Stimulated activated CD8-positive, alpha-beta memory T cell treated with anti-CD3 and anti-CD28 coated beads, Interleukin-2, amount 100 ng/mL, for 1 hour (primary cell): ENCODE results near the gene CHST9.
"Not testable (repeated sequence)": the region's sequence is repeated elsewhere in the genome, so short reads cannot be mapped to it uniquely, and the experiment has no call there.

Experiments
- DNase-seq, 2 donors: peaks; one replicate each; pipeline ENCODE4 v3.0.0-alpha.2; 2020; ENCODE audit warnings: low read depth in 2 of 2

Gene CHST9

GRCh38 chr18:27171993-27172392 is 13.1 kb downstream of the CHST9 start:
- no peak for DNase-seq

- DNase-seq = no peak
Measured at GRCh38 chr18:27165412-27165811, 19.7 kb downstream of the CHST9 start.

- no peak for DNase-seq
Measured at GRCh38 chr18:27164905-27165304, 20.2 kb downstream of the CHST9 start.

GRCh38 chr18:27163197-27163716 is 21.9 kb downstream of the CHST9 start:
- not testable (repeated sequence) for DNase-seq

- DNase-seq = not testable (repeated sequence)
Measured at GRCh38 chr18:27149240-27149639, 35.9 kb downstream of the CHST9 start.

GRCh38 chr18:27144672-27145071 is 40.4 kb downstream of the CHST9 start:
- DNase-seq = no peak

- no peak for DNase-seq
Measured at GRCh38 chr18:27143580-27144287, 41.4 kb downstream of the CHST9 start.

- no peak for DNase-seq
Measured at GRCh38 chr18:27142891-27143290, 42.2 kb downstream of the CHST9 start.

GRCh38 chr18:27141876-27142275 is 43.2 kb downstream of the CHST9 start:
- no peak for DNase-seq

GRCh38 chr18:27138079-27138478 is 47.0 kb downstream of the CHST9 start:
- DNase-seq = no peak

GRCh38 chr18:27136208-27136535 is 48.9 kb downstream of the CHST9 start:
- no peak for DNase-seq

- DNase-seq = no peak
Measured at GRCh38 chr18:27135504-27136207, 49.5 kb downstream of the CHST9 start.

- DNase-seq = no peak
Measured at GRCh38 chr18:27130065-27130630, 55.0 kb downstream of the CHST9 start.

GRCh38 chr18:27124196-27124595 is 60.9 kb downstream of the CHST9 start:
- no peak for DNase-seq

GRCh38 chr18:27121108-27121507 is 64.0 kb downstream of the CHST9 start:
- no peak for DNase-seq

- no peak for DNase-seq
Measured at GRCh38 chr18:27120246-27120645, 64.9 kb downstream of the CHST9 start.

- no peak for DNase-seq
Measured at GRCh38 chr18:27118973-27119372, 66.1 kb downstream of the CHST9 start.

- DNase-seq = no peak
Measured at GRCh38 chr18:27114842-27115241, 70.3 kb downstream of the CHST9 start.

GRCh38 chr18:27113358-27113757 is 71.8 kb downstream of the CHST9 start:
- no peak for DNase-seq

GRCh38 chr18:27110319-27110718 is 74.8 kb downstream of the CHST9 start:
- no peak for DNase-seq

GRCh38 chr18:27109451-27109850 is 75.7 kb downstream of the CHST9 start:
- no peak for DNase-seq

- no peak for DNase-seq
Measured at GRCh38 chr18:27108842-27109241, 76.3 kb downstream of the CHST9 start.

- no peak for DNase-seq
Measured at GRCh38 chr18:27104743-27105142, 80.4 kb downstream of the CHST9 start.
